ENCODE results near the gene ARVCF. TPM values are rescaled to one million over a fixed set of nuclear protein-coding genes. Genes with fewer than 3 reads are reported as not detected.
A peak's percentile ranks its signal among the peaks of the same experiment; 100 is the strongest.

ARVCF gene
- total RNA-seq, 4 donors from 2014 or later = 25.2 to 53.7 (median 38.1) TPM

DNA sequence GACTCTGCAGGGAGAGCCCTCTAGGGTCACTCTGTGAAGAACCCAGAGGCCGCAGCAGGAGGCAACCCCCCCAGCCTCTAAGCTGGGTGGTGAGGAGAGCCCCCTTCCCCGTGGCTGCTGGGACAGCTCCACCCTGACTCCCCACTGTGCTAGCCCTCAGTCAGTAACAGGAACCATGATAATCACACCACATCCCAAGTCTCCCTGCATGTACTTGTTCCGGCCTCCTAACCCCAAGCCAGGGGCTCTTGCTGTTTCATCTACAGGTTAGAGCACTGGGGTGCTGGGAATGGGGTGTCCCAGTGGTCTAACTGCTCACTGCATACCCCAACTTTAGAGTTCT is 26.9 kb downstream of the ARVCF start:
- WGBS, 2 donors = 86 to 93% methylated on average over 3 of the region's 3 CpGs
- TF ChIP-seq POLR2A (IDR thresholded peaks at IDR 0.05) (no peak), CTCF (IDR thresholded peaks at IDR 0.05) (no peak)
- intact Hi-C loops (cut with DNase I; ENCODE audit: low total_unique reads) = no loop called here
- H3K4me3 ChIP-seq (ENCODE audit: low read depth, poor library complexity, severe bottlenecking) = no peak overlapping the region
- DNase-seq (ENCODE audit: low spot score in 2 of 2) = no peak

DNA sequence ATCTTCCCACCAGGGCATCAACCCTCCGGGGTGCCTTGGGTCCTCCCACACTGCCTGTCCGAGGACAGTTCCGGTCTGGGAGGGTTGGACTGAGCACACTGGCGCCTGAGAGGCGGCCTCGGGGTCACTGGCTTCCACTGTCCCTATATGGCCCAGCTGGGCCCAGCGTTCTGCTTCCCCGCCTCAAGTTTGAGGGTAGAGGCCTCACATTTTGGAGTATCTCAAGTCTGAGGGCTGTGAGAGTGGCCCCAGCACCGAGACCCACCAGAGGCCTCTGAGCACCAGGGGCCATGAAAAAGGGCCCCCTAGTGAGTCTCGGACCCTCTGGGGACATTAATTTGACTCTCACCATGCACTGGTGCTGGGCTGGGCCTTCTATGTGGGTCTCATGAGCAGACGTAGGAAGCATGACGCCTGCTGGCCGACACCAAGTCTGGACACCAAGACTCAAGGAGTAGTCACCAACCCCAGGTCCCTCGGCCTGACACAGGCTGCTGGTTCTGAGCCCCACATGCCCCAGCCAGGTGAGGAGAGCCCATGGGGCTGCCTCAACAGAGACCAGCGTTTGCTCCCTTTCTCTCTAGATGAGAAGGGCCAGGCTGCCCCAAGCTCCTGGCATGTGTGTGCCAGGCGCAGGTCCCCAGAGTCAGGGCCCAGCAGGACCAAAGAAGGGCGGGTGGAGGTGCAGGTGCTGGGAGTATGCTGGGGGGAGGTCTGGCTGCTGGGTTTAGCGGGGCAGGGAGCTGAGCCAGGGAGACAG is 27.5 kb downstream of the ARVCF start:
- WGBS, 2 donors = 83 to 97% methylated on average over 17 of the region's 18 CpGs
- intact Hi-C loops (cut with DNase I; ENCODE audit: low total_unique reads) = no loop called here
- no peak for DNase-seq (ENCODE audit: low spot score in 2 of 2)
- no peak for TF ChIP-seq CTCF (IDR thresholded peaks at IDR 0.05)
- no peak for TF ChIP-seq POLR2A (IDR thresholded peaks at IDR 0.05)
- H3K4me3 ChIP-seq (ENCODE audit: low read depth, poor library complexity, severe bottlenecking) = no peak overlapping the region

GRCh38 chr22:19988331-19988808 is 28.3 kb downstream of the ARVCF start:
- 85 to 89% methylated on average over 9 of the region's 9 CpGs for WGBS, 2 donors
- no peak for TF ChIP-seq POLR2A (IDR thresholded peaks at IDR 0.05)
- TF ChIP-seq CTCF (IDR thresholded peaks at IDR 0.05) = no peak
- DNase-seq (ENCODE audit: low spot score in 2 of 2) = no peak
- intact Hi-C loops (cut with DNase I; ENCODE audit: low total_unique reads) = no loop called here
- H3K4me3 ChIP-seq (ENCODE audit: low read depth, poor library complexity, severe bottlenecking) = no peak overlapping the region

DNA sequence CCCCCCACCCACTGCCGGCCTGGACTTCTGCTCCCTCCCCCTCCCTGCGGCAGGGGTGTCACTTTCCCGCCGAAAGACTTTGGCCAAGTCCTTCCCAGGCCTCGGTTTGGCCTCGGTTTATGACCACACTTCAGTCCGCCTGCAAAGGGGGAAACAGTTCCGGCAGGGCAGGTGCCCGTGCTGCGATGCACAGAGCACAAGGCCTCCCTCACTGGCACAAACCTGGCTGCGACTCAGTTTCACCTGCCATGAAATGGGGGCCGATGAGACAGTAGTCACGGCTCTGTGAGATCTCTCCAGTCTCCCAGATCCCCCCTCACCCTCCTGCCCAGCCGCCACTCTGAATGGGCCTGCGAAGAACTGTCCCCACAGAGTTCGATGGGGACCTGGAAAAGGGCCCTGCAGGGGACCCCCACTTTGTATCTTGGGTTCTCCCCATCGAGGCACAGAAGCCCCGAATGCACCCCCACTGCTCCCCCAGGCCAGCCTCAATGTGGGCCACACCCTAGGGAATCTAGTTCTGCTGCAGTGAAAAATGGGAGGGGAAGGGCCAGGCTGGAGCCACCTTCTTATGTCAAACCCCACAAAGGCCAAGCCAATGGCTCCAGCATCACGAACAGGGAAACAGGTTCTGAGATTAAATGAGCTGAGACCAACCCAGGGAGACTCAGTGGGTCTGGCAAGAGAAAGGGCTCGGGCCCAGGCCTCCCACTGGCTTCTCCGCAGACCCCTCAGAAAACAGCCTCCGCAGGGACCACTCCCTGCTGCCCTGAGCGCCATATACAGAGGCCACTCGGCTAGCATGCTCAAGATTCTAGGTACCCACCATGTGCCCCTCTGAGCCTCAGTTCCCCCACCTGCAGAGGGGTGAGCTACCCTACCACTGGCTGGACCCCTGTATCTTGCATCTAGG is 29.0 kb downstream of the ARVCF start:
- no peak for DNase-seq (ENCODE audit: low spot score in 2 of 2)
- intact Hi-C loops (cut with DNase I; ENCODE audit: low total_unique reads) = no loop called here
- TF ChIP-seq POLR2A (IDR thresholded peaks at IDR 0.05) = no peak
- no peak for TF ChIP-seq CTCF (IDR thresholded peaks at IDR 0.05)
- whole genome bisulfite sequencing, 2 donors = 71 to 81% methylated on average over 14 to 23 of the region's 24 CpGs
- no peak overlapping the region for H3K4me3 ChIP-seq (ENCODE audit: low read depth, poor library complexity, severe bottlenecking)

DNA sequence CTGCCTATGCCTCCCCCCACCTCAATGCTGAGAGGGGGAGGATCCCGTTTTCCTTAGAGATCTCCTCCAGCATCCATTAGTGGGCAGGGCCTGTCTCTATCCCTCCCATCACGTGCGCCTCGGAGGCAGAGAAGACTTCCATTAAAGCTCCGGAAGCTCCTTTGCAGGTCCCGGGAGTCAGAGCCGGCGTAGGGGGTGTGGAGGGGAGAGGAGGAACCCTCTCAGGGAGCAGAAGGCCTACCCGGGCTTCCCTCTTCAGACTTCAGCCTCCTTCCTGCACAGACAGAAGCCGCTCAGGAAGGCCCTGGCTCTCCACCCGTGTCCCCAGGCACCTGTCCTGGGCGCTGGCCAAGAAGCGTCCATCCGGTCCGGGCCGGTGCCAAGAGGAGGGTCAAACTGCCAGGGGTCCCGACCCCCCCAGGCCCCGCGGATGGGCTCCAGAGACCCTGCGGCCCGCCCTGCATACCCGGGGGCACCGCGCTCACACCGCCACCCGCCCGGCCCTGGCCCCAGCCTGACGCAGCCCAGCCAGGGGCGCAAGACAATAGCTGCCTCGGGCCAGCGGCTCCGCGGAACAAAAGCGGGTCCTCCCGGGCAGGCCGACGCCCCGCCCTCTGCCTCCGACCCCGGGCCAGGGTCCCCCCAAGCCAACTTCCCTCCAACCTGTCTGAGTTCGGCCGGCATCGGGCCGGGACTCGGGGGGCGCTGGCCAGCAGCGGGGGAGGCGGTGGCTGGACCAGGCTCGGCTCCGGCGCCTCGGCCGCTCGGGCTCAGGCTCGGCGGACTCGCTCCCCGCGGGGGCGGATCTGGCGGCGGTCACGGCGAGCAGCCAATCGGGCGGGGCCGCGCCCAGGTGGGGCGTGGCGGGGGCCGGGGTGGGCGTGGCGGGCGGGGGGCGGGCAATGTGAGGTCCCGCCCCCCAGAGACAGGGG is 29.9 kb downstream of the ARVCF start:
- H3K4me3 ChIP-seq (ENCODE audit: low read depth, poor library complexity, severe bottlenecking) = peak overlapping the region; percentile 39
- TF ChIP-seq CTCF (IDR thresholded peaks at IDR 0.05) = no peak
- TF ChIP-seq POLR2A (IDR thresholded peaks at IDR 0.05) = no peak
- DNase-seq (ENCODE audit: low spot score in 2 of 2) = peak in 1 of 2 donors; percentile 95
- intact Hi-C loops (cut with DNase I; ENCODE audit: low total_unique reads) = no loop called here
- WGBS, 2 donors = 0% methylated on average over 11 to 46 of the region's 76 CpGs
